22Rv1 (cell line): Measurements from ENCODE around the gene SIGLEC12.
"Not testable (repeated sequence)": the region's sequence is repeated elsewhere in the genome, so short reads cannot be mapped to it uniquely, and the experiment has no call there.

Experiments
- H3K27ac ChIP-seq: fragments of 450-650 bp; 2 replicates; pipeline ENCODE4 v1.5.1; 2017
- ZFX ChIP-seq: fragments of 450-650 bp; IDR thresholded peaks from 2 replicates; pipeline ENCODE4 v1.6.1; 2017; ENCODE audit warnings: antibody characterized with exemption, borderline replicate concordance
- TF ChIP-seq, protein P1 (sequence below): fragments of 450-650 bp; IDR thresholded peaks from 2 replicates; pipeline ENCODE4 v1.5.1; 2017; ENCODE audit warnings: mild to moderate bottlenecking

Gene SIGLEC12

DNA sequence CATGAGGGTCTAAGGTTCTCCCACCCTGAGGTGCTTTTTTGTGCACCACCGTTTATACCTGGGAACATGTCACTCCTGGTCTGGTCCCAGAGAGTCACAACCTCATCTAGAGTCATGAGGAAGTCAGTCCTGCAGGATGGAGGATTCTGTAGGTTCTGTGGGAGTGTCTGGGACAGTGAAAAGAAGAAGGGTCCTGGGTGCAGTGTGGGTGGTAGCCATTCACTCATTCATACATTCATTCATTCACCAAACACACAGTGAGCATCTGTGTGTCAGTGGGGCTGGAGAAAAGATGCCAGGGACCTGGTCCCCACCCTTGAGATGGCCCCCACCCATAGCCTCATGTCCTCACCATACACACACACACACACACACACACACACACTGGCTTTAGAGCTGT lies 32.0 kb downstream of the SIGLEC12 start:
- no peak overlapping the region for H3K27ac ChIP-seq
- TF ChIP-seq ZFX, result no peak
- TF ChIP-seq, protein P1, sequence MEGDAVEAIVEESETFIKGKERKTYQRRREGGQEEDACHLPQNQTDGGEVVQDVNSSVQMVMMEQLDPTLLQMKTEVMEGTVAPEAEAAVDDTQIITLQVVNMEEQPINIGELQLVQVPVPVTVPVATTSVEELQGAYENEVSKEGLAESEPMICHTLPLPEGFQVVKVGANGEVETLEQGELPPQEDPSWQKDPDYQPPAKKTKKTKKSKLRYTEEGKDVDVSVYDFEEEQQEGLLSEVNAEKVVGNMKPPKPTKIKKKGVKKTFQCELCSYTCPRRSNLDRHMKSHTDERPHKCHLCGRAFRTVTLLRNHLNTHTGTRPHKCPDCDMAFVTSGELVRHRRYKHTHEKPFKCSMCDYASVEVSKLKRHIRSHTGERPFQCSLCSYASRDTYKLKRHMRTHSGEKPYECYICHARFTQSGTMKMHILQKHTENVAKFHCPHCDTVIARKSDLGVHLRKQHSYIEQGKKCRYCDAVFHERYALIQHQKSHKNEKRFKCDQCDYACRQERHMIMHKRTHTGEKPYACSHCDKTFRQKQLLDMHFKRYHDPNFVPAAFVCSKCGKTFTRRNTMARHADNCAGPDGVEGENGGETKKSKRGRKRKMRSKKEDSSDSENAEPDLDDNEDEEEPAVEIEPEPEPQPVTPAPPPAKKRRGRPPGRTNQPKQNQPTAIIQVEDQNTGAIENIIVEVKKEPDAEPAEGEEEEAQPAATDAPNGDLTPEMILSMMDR, result no peak

DNA sequence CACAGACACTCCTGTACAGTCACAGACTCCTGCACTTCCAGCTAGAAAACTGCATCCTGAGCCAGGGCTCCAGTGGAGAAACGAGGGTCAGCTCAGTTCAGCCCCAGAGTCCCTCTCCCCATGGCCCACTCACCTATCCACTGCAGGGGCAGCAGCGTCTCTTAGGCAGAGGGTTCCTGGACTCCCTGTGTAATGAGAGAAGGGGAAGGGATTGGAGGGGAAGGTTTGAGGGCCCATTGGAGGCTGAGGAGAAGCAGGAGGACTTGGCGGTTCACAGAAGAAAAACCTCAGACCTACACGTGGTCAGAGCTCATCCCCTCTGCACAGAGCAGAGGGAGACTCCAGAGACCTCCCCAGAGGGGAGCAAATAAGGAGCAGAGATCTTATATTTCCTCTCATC lies 32.4 kb downstream of the SIGLEC12 start:
- H3K27ac ChIP-seq, result no peak overlapping the region

DNA sequence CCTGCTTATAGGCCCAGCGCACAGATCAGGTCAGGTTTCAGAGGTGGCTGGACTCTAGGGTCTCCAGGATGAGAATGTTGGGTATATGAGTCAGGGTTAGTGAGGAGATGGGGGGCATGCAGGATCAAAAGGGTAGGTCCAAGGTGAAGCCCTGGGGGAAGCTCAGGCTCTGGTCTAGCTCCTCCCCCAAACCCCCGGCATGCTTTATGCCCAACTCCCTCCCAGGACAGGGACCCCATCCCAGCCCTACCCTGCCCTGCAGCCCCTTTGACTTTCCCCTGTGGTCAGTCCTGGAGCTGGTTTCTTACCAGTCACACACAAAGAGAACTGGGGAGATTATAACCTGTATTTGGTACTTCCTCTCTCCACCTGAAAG lies 33.1 kb downstream of the SIGLEC12 start:
- H3K27ac ChIP-seq, result no peak overlapping the region
- TF ChIP-seq, protein P1, result no peak
- TF ChIP-seq ZFX, result no peak

More for the DNA sequence above, 32.4 kb downstream of the SIGLEC12 start:
- TF ChIP-seq, protein P1, result no peak
- TF ChIP-seq ZFX, result no peak

DNA sequence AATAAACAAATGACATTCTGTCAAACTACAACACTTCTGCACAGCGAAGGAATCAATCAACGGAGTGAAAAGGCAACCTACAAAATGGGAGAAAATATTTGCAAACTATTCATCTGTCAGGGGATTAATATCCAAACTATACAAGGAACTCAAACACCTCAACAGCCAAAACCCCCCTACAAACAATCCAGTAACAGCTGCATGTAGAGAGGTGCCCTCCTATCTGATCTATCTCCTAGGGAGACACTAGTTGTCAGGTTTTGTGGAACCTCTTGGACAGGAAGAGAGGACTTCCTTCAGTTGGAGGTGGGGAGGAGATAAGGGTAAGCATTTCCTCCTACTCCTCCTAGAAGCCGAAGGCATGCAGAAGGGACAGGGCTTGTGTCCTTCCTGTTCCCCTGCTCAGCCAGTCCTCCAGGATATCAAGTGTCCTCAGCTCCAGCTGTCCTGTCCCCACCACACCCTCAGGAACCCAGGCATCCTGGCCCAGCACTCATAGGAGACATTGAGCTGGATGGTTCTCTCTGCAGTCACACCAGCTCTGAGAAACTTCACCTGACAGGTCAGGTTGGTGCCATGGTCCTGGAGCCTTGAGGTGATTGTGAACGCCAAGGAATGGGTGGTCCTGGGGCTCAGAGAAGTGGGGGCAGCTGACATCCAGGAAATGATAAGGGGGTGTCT lies 33.6 kb downstream of the SIGLEC12 start:
- TF ChIP-seq ZFX, result no peak
- TF ChIP-seq, protein P1, result no peak
- no peak overlapping the region for H3K27ac ChIP-seq

DNA sequence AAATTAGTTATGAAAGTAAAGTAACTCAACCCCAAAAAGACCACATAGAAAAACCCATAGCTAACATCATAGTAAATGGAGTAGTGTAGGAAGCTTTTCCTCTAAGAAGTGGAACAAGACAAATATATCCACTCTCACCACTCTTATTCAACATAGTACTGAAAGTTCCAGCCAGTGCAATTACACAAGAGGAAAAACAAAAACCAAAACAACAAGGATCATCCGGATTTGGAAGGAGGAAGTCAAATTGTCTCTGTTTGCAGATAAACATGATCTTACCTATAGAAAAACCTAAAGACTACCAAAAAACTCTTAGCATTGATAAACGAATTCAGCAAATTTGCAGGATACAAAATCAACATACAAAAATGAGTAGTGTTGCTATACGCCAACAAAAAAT lies 34.9 kb downstream of the SIGLEC12 start:
- TF ChIP-seq, protein P1, result no peak
- no peak for TF ChIP-seq ZFX
- H3K27ac ChIP-seq, result no peak overlapping the region

DNA sequence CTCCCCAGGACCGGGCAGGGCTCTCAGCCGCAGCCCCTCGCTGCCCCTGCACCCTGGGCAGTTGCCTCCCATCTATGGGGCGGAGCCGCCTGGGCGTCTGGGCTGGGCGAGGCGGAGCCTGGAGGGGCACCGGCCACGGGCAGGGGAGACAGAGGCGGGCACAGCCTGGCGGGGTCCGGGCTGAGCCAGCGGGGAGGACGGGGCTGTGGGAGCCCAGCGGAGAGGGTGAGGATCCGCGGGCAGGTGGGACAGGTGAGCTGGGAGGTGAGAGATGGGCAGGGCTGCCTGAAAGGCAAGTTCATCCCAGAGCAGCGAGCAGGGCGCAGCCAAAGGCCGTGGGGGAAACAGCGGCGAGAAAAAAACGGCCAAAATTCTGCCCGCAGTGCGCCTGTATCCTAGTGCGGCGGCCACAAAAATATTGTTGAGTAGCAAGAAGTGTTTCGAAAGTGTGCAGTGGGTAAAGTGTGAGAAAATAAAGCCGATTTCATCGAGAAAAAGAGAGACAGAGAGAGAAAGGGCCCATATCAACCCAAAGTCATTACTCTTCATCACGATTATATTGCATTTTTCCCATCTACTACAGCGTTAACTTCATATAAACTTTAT lies 37.5 kb downstream of the SIGLEC12 start:
- not testable (repeated sequence) for H3K27ac ChIP-seq

DNA sequence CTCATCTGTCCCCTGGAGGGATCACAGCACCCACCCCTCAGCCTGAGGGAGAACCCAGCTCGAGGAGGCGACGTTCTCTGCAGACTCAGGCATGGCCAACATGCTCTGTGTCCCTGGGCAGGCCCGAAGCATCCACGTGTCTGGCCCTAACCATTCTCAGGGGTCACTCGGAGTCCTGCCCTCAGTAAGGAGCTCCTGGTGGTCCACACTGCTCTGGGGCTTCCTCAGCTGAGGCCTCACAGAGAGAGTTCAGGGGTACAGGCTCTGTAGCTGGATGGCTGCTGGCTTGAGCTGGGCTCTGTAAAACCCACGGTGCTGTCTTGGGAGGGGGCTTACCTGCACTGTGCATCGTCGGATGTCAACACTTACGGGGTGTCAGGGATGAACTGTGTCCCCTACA lies 38.9 kb downstream of the SIGLEC12 start:
- TF ChIP-seq, protein P1, result no peak
- no peak for TF ChIP-seq ZFX
- no peak overlapping the region for H3K27ac ChIP-seq
